Skin of body (tissue), 2 donors: ENCODE data around the gene TNFSF13B. TPM values are rescaled to one million over a fixed set of nuclear protein-coding genes. Genes with fewer than 3 reads are reported as not detected.
"Not testable (repeated sequence)": the region's sequence is repeated elsewhere in the genome, so short reads cannot be mapped to it uniquely, and the experiment has no call there.

ENCODE experiments used
- DNase-seq: peaks from one replicate; lab custom pipeline; 2025; lab: John Stamatoyannopoulos, UW
- total RNA-seq: library from RNA; depleted of rRNA; stranded (reverse); fragments of >200 nt; gene quantifications from one replicate; pipeline ENCODE4 v1.2.3, GENCODE V29; 2014

Gene TNFSF13B, protein sequence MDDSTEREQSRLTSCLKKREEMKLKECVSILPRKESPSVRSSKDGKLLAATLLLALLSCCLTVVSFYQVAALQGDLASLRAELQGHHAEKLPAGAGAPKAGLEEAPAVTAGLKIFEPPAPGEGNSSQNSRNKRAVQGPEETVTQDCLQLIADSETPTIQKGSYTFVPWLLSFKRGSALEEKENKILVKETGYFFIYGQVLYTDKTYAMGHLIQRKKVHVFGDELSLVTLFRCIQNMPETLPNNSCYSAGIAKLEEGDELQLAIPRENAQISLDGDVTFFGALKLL
- 3.9 TPM for total RNA-seq

DNA sequence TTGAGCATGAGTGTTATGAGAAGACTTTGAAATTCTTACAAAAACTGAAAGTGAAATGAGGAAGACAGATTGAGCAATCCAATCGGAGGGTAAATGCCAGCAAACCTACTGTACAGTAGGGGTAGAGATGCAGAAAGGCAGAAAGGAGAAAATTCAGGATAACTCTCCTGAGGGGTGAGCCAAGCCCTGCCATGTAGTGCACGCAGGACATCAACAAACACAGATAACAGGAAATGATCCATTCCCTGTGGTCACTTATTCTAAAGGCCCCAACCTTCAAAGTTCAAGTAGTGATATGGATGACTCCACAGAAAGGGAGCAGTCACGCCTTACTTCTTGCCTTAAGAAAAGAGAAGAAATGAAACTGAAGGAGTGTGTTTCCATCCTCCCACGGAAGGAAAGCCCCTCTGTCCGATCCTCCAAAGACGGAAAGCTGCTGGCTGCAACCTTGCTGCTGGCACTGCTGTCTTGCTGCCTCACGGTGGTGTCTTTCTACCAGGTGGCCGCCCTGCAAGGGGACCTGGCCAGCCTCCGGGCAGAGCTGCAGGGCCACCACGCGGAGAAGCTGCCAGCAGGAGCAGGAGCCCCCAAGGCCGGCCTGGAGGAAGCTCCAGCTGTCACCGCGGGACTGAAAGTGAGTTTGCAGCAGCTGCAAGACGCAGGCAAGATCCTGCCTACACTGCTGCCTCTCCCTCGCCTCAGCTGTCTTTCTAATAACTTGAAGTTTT is at the start of gene TNFSF13B:
Gene TNFSF13B (plus strand): TSS at position 118 of the 728 bp plus-strand sequence. CDS start 178 bp downstream, at position 296.
- peak; percentile 10 for DNase-seq

DNA sequence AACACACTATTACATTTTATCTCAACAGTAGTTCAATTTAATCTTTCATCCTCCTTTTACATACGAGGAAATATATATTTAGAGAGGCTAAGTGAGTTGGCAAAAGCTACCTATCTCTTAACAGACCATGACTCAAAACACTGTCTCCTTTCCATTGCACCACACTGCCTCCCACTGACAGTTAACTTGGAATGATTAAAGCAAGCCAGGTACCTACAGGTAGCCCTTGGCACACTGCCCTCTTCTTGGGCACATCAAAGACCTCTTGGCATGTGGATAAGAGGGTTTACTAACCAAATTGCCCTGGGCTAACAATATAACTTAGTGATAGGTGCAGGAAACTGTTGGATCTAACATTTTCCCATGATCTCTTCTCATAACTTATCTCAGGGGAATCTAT is 49.5 kb upstream of the TNFSF13B start:
- no peak for DNase-seq

DNA sequence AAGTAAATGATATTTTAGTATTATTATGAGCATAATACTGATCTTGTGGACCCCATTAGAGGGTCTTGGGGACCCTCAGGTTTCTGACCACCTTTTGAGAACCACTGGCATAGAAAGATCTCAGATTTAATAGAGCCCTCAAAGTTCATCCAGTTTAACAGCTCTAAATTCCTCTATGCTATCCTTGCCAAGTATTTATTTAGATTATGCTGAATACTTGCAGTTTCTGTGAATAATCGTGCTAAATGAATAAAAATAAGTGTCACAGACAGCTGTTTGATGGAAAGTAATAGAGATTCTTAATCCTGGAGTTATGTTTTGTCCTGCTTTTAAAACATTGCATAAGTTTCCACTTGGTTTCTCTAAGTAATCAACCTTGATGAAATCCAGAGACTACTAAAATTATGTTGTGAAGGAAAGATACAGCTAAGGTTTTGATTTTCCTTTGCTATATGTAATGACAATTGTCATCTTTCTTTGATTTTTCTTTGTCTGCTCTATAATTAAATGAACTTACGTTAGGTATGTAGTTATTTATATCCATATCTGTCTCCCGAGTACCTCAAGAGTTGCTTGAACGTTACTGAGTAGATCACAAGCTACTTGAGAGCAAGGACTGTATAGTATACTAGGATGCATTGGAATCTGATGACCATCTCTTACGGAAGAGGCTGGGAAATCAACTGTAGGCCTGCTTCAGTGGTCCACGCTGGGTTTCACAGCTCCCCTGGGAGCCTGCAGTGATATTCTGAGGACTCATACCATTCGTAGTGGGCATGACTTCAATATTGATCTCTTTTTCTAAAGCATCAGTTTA is 45.6 kb upstream of the TNFSF13B start:
- no peak for DNase-seq

DNA sequence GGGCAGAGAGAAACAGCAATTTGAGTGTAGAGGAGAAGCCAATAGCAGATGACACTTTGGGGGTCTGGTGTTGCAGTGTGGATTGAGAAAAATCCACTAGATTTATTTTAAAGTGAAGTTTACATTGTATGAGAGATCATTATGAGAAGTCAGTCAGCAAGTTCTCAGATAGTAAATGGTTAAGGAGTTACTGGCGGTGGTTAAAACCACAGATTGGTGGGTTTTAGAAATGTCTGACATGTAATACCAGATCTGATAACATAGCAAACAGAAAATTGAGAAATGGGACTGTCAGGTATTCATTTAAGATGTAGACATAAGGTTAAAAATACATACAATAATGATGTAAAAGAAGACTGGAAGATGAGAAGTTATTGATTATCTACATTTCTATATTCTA is 44.1 kb upstream of the TNFSF13B start:
- DNase-seq = no peak

DNA sequence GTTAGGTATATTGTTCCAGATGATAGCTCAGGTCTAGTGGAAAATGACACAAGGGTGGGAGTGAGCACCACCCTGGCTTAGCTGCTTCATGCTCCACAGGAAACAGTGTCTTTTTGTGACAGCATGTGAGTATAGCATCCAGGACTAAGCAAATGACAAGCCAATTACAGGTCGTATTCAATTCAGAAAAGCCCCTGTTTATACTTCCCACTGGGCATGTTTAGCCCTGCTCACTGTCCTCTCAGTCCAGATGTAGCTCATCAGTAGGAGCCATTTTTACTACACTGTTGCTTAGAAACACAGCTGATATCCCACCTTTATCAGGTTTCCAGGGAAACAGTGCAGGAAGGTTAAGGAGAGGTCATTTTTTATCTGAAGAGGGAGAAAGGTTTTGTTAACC is 43.3 kb upstream of the TNFSF13B start:
- DNase-seq = no peak

DNA sequence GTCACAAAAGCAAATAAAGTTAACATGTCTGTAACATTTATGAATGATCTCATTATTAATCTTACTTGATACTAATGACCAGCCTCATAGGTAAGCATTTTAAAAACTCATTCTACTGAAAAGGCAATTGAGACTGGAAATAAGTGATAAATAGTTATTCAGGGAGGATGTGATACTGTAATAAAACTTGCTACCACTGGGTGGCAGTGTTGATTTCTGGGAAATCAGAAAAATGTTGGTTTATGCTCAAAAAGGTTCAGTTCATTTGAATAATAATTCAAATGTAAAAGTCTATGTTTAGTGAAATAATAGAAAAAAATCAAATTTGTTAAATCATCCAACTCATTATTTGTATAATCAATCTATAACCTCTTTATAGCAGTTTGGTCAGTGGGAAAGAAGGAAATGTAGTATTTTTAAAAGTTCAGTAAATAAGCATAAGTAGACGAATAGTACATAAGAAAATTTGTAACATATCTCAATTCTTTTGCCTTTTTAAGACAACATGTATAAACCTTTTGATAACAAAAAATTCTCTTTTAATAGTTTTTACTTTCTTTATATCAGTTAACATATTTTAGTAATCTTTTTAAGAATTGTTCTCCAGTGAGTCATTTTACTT is 41.8 kb upstream of the TNFSF13B start:
- peak; percentile 14 for DNase-seq

DNA sequence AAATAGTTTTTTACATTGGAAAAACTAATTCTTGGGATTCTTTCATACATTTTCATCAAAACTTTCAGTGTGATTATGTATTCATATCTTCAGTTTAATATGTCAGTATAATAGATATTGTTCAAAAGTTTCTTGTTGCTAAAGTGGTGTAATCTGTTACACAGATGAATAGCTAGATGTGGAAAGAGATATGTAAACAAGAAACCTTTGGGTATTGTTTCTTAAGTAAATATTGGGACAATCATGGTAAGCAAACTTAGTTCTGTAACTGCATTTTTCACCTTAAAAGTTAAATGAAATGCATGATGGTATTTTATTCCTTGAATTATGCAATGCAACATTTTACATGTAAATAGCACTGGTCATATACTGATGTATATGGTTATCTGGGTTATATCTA is 39.1 kb upstream of the TNFSF13B start:
- DNase-seq = no peak

DNA sequence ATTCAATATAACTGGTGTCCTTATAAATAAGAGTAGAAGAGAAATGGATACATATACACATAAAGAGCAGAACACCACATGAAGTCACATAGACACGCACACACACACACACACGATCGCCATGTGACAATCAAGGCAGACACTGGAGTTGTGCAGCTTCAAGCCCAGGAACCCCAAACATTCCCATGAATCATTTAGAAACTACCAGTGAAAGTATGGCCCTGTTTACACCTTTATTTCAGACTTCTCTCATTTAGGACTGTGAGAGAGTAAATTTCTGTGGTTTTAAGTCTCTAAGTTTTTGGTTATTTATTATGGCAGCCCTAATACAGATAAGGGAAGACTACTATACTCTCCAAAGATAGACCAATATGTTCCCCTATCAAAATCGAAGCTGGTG is 20.4 kb upstream of the TNFSF13B start:
- DNase-seq = no peak

DNA sequence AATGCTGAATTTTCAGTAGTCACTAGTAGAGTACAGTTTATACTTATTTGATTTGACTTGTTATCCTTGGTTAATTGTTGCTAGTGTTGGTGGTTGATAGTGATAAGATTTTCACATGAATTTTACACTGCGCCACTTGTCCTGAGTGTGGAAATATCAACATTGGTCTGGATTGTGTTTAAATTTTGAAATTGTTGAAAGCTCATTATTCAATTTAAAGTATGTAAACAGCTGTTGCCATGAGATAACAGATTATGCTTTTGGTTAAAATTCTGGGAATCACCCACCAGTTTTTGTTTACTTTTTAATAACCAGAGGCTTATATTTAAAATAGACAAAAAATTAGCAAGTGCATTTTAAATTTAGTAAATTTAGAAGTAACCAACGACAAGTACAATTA is 12.3 kb upstream of the TNFSF13B start:
- no peak for DNase-seq

DNA sequence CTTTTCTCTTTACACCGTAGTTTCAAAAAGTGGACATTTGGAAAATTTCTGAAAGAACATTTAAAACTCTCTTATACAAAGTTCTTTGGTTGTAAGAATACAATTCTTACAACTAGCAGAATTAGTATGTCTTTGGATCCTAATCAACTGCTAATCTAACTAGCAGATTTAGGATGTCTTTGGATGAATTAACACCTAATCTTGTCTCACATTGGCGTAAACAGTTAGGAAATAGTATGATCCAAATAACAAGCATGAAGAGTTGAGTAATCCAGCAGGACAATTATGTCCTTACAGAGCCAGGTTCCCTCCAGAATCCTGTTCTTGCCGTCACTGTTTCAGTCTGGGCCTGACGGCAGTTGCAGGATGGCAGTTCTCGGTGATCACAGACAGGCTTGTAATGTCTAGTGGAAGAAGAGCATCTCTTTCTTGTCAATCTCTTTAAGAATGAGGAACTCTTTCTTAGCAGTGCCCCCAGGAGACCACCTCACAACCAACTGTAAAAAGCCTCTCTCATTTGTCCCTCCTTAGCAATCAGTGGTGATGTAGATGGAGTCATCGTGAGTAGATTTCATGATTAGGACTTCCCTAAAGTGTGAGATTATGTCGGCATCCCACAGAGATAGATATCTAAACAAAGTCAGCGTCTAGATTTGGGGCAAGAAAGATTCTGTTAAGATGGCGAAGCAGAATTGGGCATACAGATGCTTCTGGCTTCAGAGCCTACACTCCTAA is 5.7 kb upstream of the TNFSF13B start:
- DNase-seq = no peak

DNA sequence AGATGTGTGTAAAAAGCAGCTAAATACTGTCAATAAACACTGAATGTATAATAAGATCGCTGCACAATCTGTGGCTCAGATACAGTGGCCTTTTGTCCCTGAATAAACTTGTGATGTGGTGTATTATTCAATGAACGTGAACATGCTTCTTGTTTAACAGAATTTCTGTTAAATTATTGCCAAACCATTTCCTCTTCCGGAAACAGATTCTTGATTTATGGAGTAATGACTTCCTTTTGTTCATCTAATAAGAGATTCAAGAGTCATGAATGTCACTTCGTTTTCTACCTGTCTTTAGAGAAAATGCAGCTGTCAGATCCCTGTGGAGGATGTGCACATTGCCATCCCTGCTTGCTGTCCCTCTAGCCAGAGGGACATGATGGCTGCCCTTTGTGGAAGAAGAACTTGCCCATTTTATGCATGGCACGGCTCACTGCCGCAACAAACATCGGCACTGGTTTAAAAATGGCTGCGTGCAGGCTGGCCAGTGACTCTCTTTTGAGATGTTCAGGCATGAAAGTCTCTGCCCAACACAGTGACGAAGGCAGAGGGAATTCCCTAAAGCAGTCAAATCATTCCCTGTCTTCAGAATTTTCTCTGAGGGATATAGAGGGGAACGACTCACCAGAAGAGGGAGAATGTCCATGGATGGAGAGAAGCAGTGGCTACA is 3.1 kb upstream of the TNFSF13B start:
- DNase-seq = no peak

DNA sequence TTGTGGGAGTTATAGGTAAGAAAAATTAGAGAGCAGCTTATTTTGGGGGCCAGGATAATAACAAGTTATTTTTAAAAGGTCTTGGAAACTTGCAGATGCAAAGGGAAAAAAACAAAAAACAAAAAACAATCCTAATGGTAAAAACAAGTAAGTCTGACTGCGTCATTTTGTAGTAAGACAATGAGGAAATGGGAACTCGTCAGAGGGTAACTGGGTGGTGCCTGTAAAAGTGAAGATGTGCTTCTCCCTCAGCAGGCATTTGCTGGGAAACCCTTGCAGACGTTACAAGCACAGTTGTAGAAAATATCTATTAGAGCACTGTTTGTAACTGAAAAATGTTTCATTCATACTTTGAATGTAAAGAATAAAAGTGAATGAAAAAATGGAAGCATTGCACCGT is 2.2 kb upstream of the TNFSF13B start:
- no peak for DNase-seq

DNA sequence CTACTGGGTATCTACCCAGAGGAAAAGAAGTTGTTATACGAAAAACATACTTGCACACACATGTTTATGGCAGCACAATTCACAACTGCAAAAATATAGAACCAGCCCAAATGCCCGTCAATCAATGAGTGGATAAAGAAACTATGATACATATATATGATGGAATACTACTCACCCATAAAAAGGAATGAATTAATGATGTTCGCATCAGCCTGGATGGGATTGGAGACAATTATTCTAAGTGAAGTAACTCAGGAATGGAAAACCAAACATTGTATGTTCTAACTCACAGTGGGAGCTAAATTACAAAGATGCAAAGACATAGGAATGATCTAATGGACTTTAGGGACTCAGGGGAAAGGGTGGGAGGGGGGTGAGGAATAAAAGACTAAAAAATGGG is 1.7 kb upstream of the TNFSF13B start:
- DNase-seq = not testable (repeated sequence)

DNA sequence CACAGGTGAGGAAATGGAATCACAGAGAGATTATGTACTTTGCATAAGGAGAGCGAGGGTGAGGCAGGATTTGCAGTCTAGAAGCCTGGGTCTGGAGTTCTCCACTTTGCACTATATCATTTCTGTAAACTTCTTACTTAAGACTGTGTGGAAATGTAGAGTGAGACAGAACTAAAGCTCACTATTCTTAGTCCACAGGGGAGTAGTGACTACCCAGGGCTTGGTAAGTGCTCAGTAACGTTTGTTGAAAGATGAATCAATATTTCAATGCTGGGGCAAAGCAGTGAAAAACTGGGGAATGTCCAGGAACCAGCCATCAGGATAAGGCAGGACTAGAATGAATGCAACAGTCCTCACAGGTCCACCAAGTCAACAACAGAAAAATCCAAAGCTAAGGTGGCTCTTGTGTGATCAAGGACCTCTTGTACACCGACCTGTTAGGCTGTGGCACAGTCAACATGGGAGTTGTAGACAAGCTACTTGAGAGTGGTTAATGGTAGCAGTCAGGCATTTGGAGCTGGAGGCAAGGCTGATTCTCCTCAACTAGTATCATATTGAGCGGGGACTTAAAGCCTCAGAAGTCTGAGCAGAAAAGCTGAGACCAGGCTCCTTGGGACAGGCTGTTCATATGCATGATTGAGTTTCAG is 929 bp upstream of the TNFSF13B start:
- no peak for DNase-seq

DNA sequence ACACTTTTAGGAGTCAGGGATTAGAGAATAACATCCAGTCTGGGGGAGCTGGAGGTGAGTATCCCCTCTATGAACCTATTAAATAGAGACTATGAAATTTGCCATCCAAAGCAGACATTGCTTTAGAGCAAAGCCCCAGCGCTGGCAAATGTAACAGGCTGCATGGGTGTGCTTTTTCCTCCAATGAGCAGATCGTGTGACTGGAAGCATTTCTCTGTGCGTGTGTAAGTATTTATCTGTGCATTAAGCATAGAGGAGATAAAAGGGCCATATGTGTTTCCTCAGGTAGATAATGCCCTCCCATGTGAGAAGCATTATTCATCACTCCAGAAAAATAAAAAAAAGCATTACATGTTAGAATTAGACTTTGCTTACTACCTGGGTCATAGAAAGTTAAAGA is 924 bp downstream of the TNFSF13B start:
- no peak for DNase-seq

DNA sequence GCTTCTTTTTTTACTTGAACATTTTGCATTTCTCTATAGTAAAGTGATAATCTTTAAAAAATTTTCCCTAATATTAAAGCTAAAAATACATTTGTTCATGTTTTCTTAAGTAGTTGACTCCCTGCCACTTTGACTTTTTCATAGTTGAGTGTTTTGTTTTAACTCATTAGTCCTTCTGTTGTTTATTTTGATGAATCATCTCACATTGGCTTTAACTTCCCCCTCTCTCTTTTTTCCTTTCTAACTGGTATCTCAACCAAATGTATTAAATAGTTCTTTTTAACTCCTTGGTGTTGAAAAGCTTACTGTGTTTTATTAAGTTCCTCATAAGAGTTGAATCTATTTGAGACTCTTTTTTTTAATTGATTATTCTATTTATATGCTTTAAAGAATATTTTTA is 2.8 kb downstream of the TNFSF13B start:
- DNase-seq = no peak

DNA sequence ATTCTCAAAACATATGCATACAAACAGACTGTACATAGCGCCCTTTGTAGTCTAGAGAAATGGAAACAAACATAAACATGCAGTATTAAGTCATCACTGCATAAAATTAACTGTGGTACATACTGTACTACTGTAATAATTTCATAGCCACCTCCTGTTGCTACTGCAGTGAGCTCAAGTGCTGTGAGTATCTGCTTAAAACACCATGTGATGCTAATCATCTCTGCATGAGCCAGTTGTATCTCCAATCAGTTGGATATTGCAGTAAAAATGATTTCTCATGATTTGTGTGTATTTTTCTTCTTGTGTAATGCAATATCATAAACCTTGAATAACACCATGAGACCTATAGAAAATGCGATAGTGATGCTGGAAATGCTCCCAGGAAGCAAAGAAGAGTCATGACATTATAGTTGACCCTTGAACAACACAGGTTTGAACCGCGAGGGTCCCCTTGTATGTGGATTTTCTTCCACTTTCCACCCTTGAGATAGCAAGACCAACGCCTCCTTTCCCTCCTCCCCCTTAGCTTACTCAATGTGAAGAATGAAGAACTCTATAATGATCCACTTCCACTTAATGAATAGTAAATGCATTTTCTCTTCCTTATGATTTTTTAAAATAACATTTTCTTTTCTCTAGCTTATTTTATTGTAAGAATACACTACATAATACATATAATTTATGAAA is 4.1 kb downstream of the TNFSF13B start:
- no peak for DNase-seq

DNA sequence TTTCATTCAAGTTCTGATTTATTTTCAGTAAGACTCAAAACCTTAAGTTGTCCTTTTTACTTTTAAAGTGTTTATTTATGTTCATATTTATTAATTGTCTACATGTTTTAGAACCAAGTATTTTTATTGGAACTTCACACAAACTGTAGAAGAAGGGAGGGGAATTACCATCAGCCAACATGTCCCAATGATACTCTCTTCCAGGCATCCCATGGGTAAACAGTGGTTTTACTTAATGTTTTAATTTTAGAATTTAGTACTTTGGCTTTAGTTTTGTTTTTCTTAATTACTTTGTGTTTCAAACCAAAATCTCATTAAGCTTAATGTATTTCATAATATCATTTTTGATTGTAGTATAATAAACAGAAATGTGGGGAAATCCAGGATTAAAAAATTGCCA is 5.2 kb downstream of the TNFSF13B start:
- no peak for DNase-seq

DNA sequence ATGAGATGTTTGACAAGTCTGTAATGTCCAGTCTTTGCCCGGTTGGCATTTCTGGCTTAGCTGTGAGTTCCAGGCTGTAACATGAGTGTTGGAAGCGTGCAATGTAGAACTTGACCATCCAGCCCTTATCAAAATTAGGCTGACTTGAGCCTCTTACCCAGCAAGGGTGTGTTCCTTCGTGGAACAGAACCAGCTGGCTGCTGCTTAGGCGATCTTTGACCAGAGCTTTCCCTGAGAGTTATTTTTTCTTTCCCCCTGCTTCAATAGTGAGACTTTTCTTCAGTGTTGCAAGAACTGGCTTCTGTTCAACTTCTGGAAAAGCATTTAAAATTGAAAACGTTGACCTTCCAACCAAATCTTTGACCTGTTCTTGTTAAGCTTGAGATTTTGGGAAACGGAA is 6.5 kb downstream of the TNFSF13B start:
- no peak for DNase-seq
